ENCODE data around the gene NUP188.

Gene NUP188

GRCh38 chr9:128916204-128916603, 31.3 kb upstream of the NUP188 start:
- no peak for DNase-seq (ENCODE audit: low read depth)
- TF ChIP-seq CTCF (IDR thresholded peaks at IDR 0.05; ENCODE audit: control insufficient read depth, insufficient read depth, low read depth, low read length, missing control alignments), result no peak
- H3K4me3 ChIP-seq (ENCODE audit: control insufficient read depth, low read depth, low read length), result no peak overlapping the region

GRCh38 chr9:128916745-128917144, 30.8 kb upstream of the NUP188 start:
- TF ChIP-seq CTCF (IDR thresholded peaks at IDR 0.05; ENCODE audit: control insufficient read depth, insufficient read depth, low read depth, low read length, missing control alignments), result no peak
- DNase-seq (ENCODE audit: low read depth), result no peak
- H3K4me3 ChIP-seq (ENCODE audit: control insufficient read depth, low read depth, low read length), result no peak overlapping the region

- no peak for TF ChIP-seq CTCF (IDR thresholded peaks at IDR 0.05; ENCODE audit: control insufficient read depth, insufficient read depth, low read depth, low read length, missing control alignments)
- DNase-seq (ENCODE audit: low read depth), result no peak
- no peak overlapping the region for H3K4me3 ChIP-seq (ENCODE audit: control insufficient read depth, low read depth, low read length)
Observed at GRCh38 chr9:128917151-128917849, 30.2 kb upstream of the NUP188 start.

- DNase-seq (ENCODE audit: low read depth), result no peak
- TF ChIP-seq CTCF (IDR thresholded peaks at IDR 0.05; ENCODE audit: control insufficient read depth, insufficient read depth, low read depth, low read length, missing control alignments), result no peak
- H3K4me3 ChIP-seq (ENCODE audit: control insufficient read depth, low read depth, low read length), result no peak overlapping the region
Observed at GRCh38 chr9:128918921-128919320, 28.6 kb upstream of the NUP188 start.

- TF ChIP-seq CTCF (IDR thresholded peaks at IDR 0.05; ENCODE audit: control insufficient read depth, insufficient read depth, low read depth, low read length, missing control alignments), result no peak
- no peak for DNase-seq (ENCODE audit: low read depth)
- no peak overlapping the region for H3K4me3 ChIP-seq (ENCODE audit: control insufficient read depth, low read depth, low read length)
Observed at GRCh38 chr9:128919402-128920089, 28.0 kb upstream of the NUP188 start.

- no peak within 1 kb of the TSS for H3K4me3 ChIP-seq (ENCODE audit: control insufficient read depth, low read depth, low read length)
- TF ChIP-seq CTCF (IDR thresholded peaks at IDR 0.05; ENCODE audit: control insufficient read depth, insufficient read depth, low read depth, low read length, missing control alignments), result no peak
- no peak for DNase-seq (ENCODE audit: low read depth)
Observed at GRCh38 chr9:128920381-128921058, 27.0 kb upstream of the NUP188 start, which contains the start of gene PHYHD1. TSS of gene PHYHD1 (plus strand) at chr9:128920982. CDS start at chr9:128922324, 1,342 bp downstream.
